Upper lobe of left lung (tissue), 6 donors: ENCODE data around the gene DNAJB1. TPM values are rescaled to one million over a fixed set of nuclear protein-coding genes. Genes with fewer than 3 reads are reported as not detected.
A peak's percentile ranks its signal among the peaks of the same experiment; 100 is the strongest.

Experiments used
- ATAC-seq, 2 donors: fragments of 200-7000 bp; cut with Tn5 transposase; one replicate each; pipeline ENCODE4 v1.9.1; 2022; ENCODE audit warnings: mild to moderate bottlenecking in 2 of 2, moderate library complexity in 2 of 2; ENCODE audit not compliant: low FRiP score in 2 of 2
- DNase-seq, 2 donors: peaks; one replicate each; pipeline ENCODE4 v3.0.0-alpha.2; 2019 to 2020
- H3K27ac ChIP-seq, 4 donors: fragments of 200-600 bp; sonication (generic); one replicate each; pipeline ENCODE4 v1.5.1; 2016 to 2019
- H3K27me3 ChIP-seq, 4 donors: fragments of 200-600 bp; sonication (generic); one replicate each; pipeline ENCODE4 v1.5.1; 2017 to 2019
- H3K36me3 ChIP-seq, 4 donors: fragments of 200-600 bp; sonication (generic); one replicate each; pipeline ENCODE4 v1.5.1; 2016 to 2019
- H3K4me1 ChIP-seq, 4 donors: fragments of 200-600 bp; sonication (generic); one replicate each; pipeline ENCODE4 v1.5.1; 2018 to 2019
- H3K4me3 ChIP-seq, 4 donors: fragments of 200-600 bp; sonication (generic); one replicate each; pipeline ENCODE4 v1.5.1; 2017 to 2019; ENCODE audit warnings: mild to moderate bottlenecking in 2 of 4, moderate library complexity in 1 of 4
- H3K9me3 ChIP-seq, 4 donors: fragments of 200-600 bp; sonication (generic); one replicate each; pipeline ENCODE4 v1.5.1; 2018 to 2019
- EP300 ChIP-seq, 4 donors: sonication (generic); formaldehyde crosslinking; IDR thresholded peaks; one replicate each; pipeline ENCODE4 v1.5.1; 2017; ENCODE audit warnings: antibody characterized with exemption in 4 of 4, control low read depth in 2 of 4
- POLR2A ChIP-seq, 4 donors: fragments of 450-650 bp; IDR thresholded peaks; one replicate each; pipeline ENCODE4 v1.5.1; 2016 to 2017; ENCODE audit warnings: antibody characterized with exemption in 4 of 4, mild to moderate bottlenecking in 2 of 4
- POLR2AphosphoS5 ChIP-seq, 2 donors: sonication (generic); formaldehyde crosslinking; IDR thresholded peaks; one replicate each; pipeline ENCODE4 v1.5.1; 2017; ENCODE audit warnings: antibody characterized with exemption in 2 of 2
- WGBS, 2 donors: methylation state at CpG; one replicate each; pipeline ENCODE4 v1.1.5; 2017 to 2018; 5-methylcytosine and 5-hydroxymethylcytosine counted together
- total RNA-seq, 6 donors: library from RNA; depleted of rRNA in 4 of 6; stranded (reverse); fragments of >200 nt in 4 of 6; gene quantifications; one replicate each; pipeline versions ENCODE4 v1.1.0 to v1.2.1, GENCODE V29; 2016 to 2021
- TF ChIP-seq, protein P1 (sequence below), 6 experiments: fragments of 450-650 bp in 4 of 6; fragments of 200-600 bp in 2 of 6; sonication (generic) in 2 of 6; IDR thresholded peaks; one replicate each; pipeline ENCODE4 v1.5.1; 2016 to 2019; ENCODE audit warnings: antibody characterized with exemption in 6 of 6
- donor health status: DM: no; HTN: no; CAD: no; lungs with moderate emphysema.
- donor health status: DM: no; HTN: yes; CAD: no; lungs with severe emphysema.

The DNAJB1 gene
- total RNA-seq, 6 donors from 2014 or later: 33.5 to 137 (median 101) TPM

GRCh38 chr19:14503285-14503684 lies 14.9 kb downstream of the DNAJB1 start:
- ATAC-seq: no peak
- 30 to 46% methylated on average over 1 of the region's 1 CpG for WGBS, 2 donors
- TF ChIP-seq EP300 (IDR thresholded peaks at IDR 0.05) (no peak), POLR2AphosphoS5 (IDR thresholded peaks at IDR 0.05) (no peak)
- TF ChIP-seq, protein P1, sequence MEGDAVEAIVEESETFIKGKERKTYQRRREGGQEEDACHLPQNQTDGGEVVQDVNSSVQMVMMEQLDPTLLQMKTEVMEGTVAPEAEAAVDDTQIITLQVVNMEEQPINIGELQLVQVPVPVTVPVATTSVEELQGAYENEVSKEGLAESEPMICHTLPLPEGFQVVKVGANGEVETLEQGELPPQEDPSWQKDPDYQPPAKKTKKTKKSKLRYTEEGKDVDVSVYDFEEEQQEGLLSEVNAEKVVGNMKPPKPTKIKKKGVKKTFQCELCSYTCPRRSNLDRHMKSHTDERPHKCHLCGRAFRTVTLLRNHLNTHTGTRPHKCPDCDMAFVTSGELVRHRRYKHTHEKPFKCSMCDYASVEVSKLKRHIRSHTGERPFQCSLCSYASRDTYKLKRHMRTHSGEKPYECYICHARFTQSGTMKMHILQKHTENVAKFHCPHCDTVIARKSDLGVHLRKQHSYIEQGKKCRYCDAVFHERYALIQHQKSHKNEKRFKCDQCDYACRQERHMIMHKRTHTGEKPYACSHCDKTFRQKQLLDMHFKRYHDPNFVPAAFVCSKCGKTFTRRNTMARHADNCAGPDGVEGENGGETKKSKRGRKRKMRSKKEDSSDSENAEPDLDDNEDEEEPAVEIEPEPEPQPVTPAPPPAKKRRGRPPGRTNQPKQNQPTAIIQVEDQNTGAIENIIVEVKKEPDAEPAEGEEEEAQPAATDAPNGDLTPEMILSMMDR (IDR thresholded peaks at IDR 0.05): no peak

DNA sequence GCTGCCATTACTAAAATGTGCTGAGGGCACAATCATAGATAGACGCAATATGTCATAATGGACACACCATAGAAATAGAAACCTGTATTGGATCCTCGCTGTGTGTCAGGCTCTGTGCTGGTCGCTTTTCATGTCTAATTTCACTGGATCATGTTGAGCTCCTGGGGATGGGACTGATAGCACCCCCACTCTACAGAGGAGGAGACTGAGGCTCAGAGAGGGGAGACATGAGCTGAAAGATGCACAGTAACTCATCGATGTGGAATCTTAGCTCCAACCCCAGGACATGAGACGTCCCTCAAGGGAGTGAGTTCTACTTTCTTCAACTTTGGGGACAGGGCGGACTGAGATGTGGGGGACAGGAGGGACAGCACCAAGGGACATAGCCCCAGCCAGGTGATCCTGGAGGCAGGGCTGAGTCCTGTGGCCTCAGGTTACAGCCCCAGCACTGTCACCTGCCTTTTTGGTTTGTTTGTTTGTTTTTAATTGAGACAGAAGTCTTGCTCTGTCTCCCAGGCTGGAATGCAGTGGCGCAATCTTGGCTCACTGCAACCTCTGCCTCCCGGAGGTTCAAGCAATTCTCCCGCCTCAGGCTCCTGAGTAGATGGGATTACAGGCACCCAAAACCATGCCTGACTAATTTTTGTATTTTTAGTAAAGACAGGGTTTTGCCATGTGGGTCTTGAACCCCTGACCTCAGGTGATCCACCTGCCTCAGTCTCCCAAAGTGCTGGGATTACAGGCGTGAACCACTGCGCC lies 15.7 kb downstream of the DNAJB1 start:
- Histone ChIP-seq H3K36me3 (no peaks in the 10 kb centered on the region), H3K4me1 (peaks cover 20 to 45% (median 36%) of the 10 kb centered on the region in 4 donors), H3K9me3 (no peaks in the 10 kb centered on the region), H3K27me3 (no peaks in the 10 kb centered on the region), H3K27ac (peak overlapping the region in 2 of 4 donors; percentile 7 to 27), H3K4me3 (no peak overlapping the region)
- 80 to 86% methylated on average over 10 to 11 of the region's 11 CpGs for WGBS, 2 donors
- TF ChIP-seq EP300 (IDR thresholded peaks at IDR 0.05) (no peak), POLR2AphosphoS5 (IDR thresholded peaks at IDR 0.05) (peak in 1 of 2 donors; percentile 23)
- peak in 1 of 2 donors; percentile 47 for DNase-seq
- no peak for ATAC-seq

More at GRCh38 chr19:14503285-14503684, 14.9 kb downstream of the DNAJB1 start:
- Histone ChIP-seq H3K27ac (peak overlapping the region in 2 of 4 donors; percentile 15 to 27), H3K4me1 (peaks cover 18 to 45% (median 36%) of the 10 kb centered on the region in 4 donors), H3K36me3 (no peaks in the 10 kb centered on the region), H3K27me3 (no peaks in the 10 kb centered on the region), H3K4me3 (no peak overlapping the region), H3K9me3 (no peaks in the 10 kb centered on the region)
- no peak for DNase-seq

DNA sequence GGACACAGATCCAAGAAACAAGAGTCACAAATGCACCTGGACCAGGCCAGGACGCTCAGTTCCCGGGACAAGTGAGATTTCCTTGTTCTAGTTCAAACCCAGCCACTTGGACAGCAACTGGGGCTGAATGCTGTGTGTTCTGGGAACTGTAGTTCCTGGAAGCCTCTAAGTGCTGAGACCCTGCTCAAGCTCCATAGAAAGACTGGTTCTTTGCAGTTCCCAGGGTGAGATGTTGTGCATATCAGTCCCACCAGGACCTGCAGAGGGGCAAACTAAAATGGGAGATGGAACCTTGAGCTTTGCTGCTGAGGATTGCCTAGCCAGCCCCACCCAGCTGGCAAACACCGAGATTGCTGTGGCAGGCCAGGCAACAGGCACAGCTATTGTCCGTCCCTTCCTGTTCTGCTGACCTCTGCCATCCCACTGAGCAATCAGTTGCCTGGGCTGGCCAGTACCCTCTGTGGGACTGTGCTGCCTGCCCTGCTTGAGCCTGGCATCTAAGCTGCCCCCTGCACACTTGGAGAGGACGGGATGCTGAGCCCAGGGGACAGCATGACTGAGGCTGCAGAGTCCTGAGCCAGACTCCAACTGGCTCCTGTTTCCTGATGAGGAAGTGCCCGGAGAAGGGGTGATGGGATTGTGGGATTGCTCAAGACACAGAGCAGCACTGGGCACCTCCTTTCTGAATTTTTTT lies 20.8 kb downstream of the DNAJB1 start:
- peak overlapping the region; percentile 82 to 89 (median 87) for H3K27ac ChIP-seq
- H3K9me3 ChIP-seq: no peaks in the 10 kb centered on the region
- TF ChIP-seq, protein P1 (IDR thresholded peaks at IDR 0.05): no peak
- TF ChIP-seq POLR2A (IDR thresholded peaks at IDR 0.05): peak in 2 of 4 donors; percentile 12 to 35
- H3K4me1 ChIP-seq: peaks cover 31 to 47% (median 35%) of the 10 kb centered on the region in 4 donors
- WGBS, 2 donors: 28 to 38% methylated on average over 6 of the region's 6 CpGs
- ATAC-seq: peak; percentile 1 to 8
- H3K36me3 ChIP-seq: no peaks in the 10 kb centered on the region
- no peak overlapping the region for H3K4me3 ChIP-seq
- no peaks in the 10 kb centered on the region for H3K27me3 ChIP-seq
- DNase-seq: peak; percentile 24 to 75

- Histone ChIP-seq H3K27me3 (no peaks in the 10 kb centered on the region), H3K4me3 (peak overlapping the region in 3 of 4 donors; percentile 86 to 98 (median 93)), H3K9me3 (no peaks in the 10 kb centered on the region), H3K27ac (peak overlapping the region; percentile 82 to 89 (median 87)), H3K36me3 (peaks cover 0 to 3% (median 1%) of the 10 kb centered on the region in 4 donors), H3K4me1 (peaks cover 30 to 45% (median 33%) of the 10 kb centered on the region in 4 donors)
- TF ChIP-seq POLR2A (IDR thresholded peaks at IDR 0.05): no peak
- TF ChIP-seq POLR2AphosphoS5 (IDR thresholded peaks at IDR 0.05): no peak
- TF ChIP-seq, protein P1 (IDR thresholded peaks at IDR 0.05): no peak
- no peak for TF ChIP-seq EP300 (IDR thresholded peaks at IDR 0.05)
- DNase-seq (no peak), ATAC-seq (no peak)
- WGBS, 2 donors: 47 to 58% methylated on average over 7 of the region's 7 CpGs
These were observed 21.4 kb downstream of the DNAJB1 start for GRCh38 chr19:14496834-14497227.
